ENCODE measurements around the gene PIK3C2G. TPM values are rescaled to one million over a fixed set of nuclear protein-coding genes. Genes with fewer than 3 reads are reported as not detected.
A peak's percentile ranks its signal among the peaks of the same experiment; 100 is the strongest.

PIK3C2G gene
- total RNA-seq, 2 donors from 2014 or later = not detected

- Histone ChIP-seq H3K36me3 (ENCODE audit: control insufficient read depth, insufficient read depth, low read length) (no peaks in the 10 kb centered on the region), H3K9me3 (ENCODE audit: control insufficient read depth, low read length) (no peaks in the 10 kb centered on the region), H3K4me3 (ENCODE audit: low read length) (no peak overlapping the region), H3K27ac (ENCODE audit: low read depth, low read length) (no peak overlapping the region), H3K27me3 (ENCODE audit: control insufficient read depth, insufficient read depth, low read length, poor library complexity, severe bottlenecking) (no peaks in the 10 kb centered on the region), H3K4me1 (ENCODE audit: control insufficient read depth, insufficient read depth, low read length) (no peaks in the 10 kb centered on the region), H3K9ac (ENCODE audit: extremely low read depth, low read length, poor library complexity, severe bottlenecking) (no peak overlapping the region)
- TF ChIP-seq CTCF (conservative IDR thresholded peaks at IDR 0.05) = no peak
- Mint-ChIP-seq H3K4me1 (peaks cover 4% of the 10 kb centered on the region), H3K4me3 (no peak overlapping the region), H3K36me3 (ENCODE audit: low read depth) (no peaks in the 10 kb centered on the region), H3K27ac (no peak overlapping the region), H3K9me3 (no peaks in the 10 kb centered on the region), H3K27me3 (ENCODE audit: insufficient read depth) (no peaks in the 10 kb centered on the region)
- DNase-seq = no peak
- WGBS, 2 experiments (ENCODE audit: insufficient coverage in 1 of 2, insufficient read length in 1 of 2) = 82 to 91% methylated on average over 2 to 3 of the region's 3 CpGs
These were observed 178.2 kb downstream of the PIK3C2G start for GRCh38 chr12:18439541-18439940.

GRCh38 chr12:18443768-18444437 lies 182.6 kb downstream of the PIK3C2G start:
- H3K27me3 Mint-ChIP-seq (ENCODE audit: insufficient read depth) = no peaks in the 10 kb centered on the region
- Histone ChIP-seq H3K4me3 (ENCODE audit: low read length) (no peak overlapping the region), H3K4me1 (ENCODE audit: control insufficient read depth, insufficient read depth, low read length) (no peaks in the 10 kb centered on the region), H3K9me3 (ENCODE audit: control insufficient read depth, low read length) (no peaks in the 10 kb centered on the region), H3K27me3 (ENCODE audit: control insufficient read depth, insufficient read depth, low read length, poor library complexity, severe bottlenecking) (no peaks in the 10 kb centered on the region), H3K27ac (ENCODE audit: low read depth, low read length) (no peak overlapping the region), H3K36me3 (ENCODE audit: control insufficient read depth, insufficient read depth, low read length) (no peaks in the 10 kb centered on the region), H3K9ac (ENCODE audit: extremely low read depth, low read length, poor library complexity, severe bottlenecking) (no peak overlapping the region)
- no peak overlapping the region for H3K27ac Mint-ChIP-seq
- no peaks in the 10 kb centered on the region for H3K9me3 Mint-ChIP-seq
- no peak overlapping the region for H3K4me3 Mint-ChIP-seq
- no peak for TF ChIP-seq CTCF (conservative IDR thresholded peaks at IDR 0.05)
- DNase-seq = no peak
- peaks cover 8% of the 10 kb centered on the region for H3K4me1 Mint-ChIP-seq
- 93 to 100% methylated on average over 2 to 4 of the region's 5 CpGs for WGBS, 2 experiments (ENCODE audit: insufficient coverage in 1 of 2, insufficient read length in 1 of 2)
- no peaks in the 10 kb centered on the region for H3K36me3 Mint-ChIP-seq (ENCODE audit: low read depth)

- Mint-ChIP-seq H3K9me3 (peaks cover 17% of the 10 kb centered on the region), H3K4me3 (no peak overlapping the region), H3K27me3 (ENCODE audit: insufficient read depth) (peaks cover 6% of the 10 kb centered on the region), H3K27ac (peak overlapping the region; percentile 10), H3K36me3 (ENCODE audit: low read depth) (peaks cover 4% of the 10 kb centered on the region), H3K4me1 (peaks cover 8% of the 10 kb centered on the region)
- Histone ChIP-seq H3K4me3 (ENCODE audit: low read length) (no peak overlapping the region), H3K36me3 (ENCODE audit: control insufficient read depth, insufficient read depth, low read length) (no peaks in the 10 kb centered on the region), H3K27me3 (ENCODE audit: control insufficient read depth, insufficient read depth, low read length, poor library complexity, severe bottlenecking) (no peaks in the 10 kb centered on the region), H3K9ac (ENCODE audit: extremely low read depth, low read length, poor library complexity, severe bottlenecking) (no peak overlapping the region), H3K9me3 (ENCODE audit: control insufficient read depth, low read length) (peaks cover 5% of the 10 kb centered on the region), H3K4me1 (ENCODE audit: control insufficient read depth, insufficient read depth, low read length) (no peaks in the 10 kb centered on the region), H3K27ac (ENCODE audit: low read depth, low read length) (no peak overlapping the region)
- no peak for TF ChIP-seq CTCF (conservative IDR thresholded peaks at IDR 0.05)
- 51 to 75% methylated on average over 1 to 3 of the region's 3 CpGs for WGBS, 2 experiments (ENCODE audit: insufficient coverage in 1 of 2, insufficient read length in 1 of 2)
- peak; percentile 77 for DNase-seq
These were observed 184.8 kb downstream of the PIK3C2G start for GRCh38 chr12:18446061-18446644.
